ENCODE data around the gene PBX1.

- no peak for TF ChIP-seq POLR2A (IDR thresholded peaks at IDR 0.05)
- no peak for TF ChIP-seq CTCF (IDR thresholded peaks at IDR 0.05)
Observed at GRCh38 chr1:164559342-164560051, 513 bp downstream of the PBX1 start.

Data from right lobe of liver (tissue), 4 donors.